CD4-positive, alpha-beta T cell treated with Interferon gamma for 1 hour (primary cell): Measurements from ENCODE around the gene ALG14.

Experiments used
- DNase-seq: peaks from one replicate; pipeline ENCODE4 v3.0.0-alpha.2; 2020

The ALG14 gene

DNA sequence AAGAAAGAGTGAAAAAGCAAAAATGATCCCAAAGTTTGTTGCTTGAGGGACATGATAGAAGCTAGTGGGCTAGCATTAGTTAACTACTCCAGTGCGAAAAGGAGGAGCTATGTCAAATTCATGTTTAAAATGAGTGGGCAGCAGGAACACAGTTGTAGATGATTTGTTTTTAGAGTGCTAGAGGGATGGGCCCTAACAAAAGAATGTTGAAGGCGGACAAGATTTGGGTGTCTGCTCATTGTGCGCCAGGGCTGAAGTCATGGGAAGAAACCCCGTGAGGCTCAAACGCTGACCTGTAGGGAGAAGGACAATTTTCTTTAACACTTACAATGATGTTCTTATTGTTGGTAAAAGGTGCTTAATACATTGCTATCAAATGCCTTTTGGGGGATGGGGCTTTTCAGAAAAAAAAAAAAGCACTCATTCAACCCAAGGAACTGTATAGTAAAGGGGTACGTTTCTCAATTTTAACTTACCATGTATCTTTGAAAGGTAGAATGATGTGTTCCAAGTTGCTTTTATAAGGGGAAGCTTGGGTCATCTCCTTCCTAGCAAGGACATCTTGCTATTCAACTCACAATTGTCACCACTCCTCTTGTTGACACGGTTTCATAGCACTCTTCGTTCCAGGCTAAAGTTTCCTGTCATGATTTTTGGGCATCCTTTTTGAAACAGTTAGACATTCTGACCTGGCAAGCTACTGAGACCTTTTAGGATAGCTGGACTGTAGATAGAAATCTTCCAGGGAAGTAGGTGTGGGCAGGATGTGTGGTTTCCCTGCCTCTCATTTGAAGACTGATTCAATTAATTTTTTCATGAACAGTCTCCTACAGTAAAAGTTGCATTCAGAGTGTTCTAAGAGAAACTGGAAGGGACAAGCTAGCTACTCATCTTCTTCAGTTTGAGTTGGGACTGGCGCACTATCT, 92.8 kb downstream of the ALG14 start:
- DNase-seq: no peak

DNA sequence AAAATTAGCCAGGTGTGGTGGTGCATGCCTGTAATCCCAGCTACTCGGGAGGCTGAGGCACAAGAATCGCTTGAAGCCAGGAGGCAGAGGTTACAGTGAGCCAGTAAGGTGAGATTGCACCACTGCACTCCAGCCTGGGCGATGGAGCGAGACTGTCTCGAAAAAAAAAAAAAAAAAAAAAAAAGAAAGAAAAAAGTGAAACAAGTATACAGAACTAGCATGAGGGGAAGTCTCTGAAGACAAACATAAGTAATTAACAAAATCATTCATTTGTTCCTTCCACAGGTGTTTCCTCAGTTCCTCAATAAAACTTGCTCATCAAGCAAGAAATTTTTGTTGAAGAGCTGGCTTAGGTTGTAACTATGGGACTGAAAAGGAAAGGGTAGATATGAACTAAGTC, 93.6 kb downstream of the ALG14 start:
- DNase-seq: no peak

DNA sequence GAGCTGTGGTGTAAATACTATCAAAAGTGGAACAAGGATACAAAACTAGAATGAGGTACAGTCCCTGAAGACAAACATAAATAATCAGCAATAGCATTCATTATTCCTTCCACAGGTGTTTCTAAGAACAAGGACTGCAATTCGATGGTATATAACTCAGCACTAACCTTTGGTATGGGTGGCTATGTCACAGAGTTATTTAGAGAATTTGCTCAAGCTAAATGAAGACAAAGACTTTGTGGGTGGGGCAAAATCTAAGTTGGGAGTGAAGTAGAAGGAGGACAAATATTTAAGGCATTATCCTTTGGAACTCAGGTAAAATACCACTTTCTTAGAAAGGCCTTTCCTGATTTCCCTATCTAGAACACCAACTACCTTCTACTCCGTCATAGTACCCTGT, 94.3 kb downstream of the ALG14 start:
- DNase-seq: no peak

DNA sequence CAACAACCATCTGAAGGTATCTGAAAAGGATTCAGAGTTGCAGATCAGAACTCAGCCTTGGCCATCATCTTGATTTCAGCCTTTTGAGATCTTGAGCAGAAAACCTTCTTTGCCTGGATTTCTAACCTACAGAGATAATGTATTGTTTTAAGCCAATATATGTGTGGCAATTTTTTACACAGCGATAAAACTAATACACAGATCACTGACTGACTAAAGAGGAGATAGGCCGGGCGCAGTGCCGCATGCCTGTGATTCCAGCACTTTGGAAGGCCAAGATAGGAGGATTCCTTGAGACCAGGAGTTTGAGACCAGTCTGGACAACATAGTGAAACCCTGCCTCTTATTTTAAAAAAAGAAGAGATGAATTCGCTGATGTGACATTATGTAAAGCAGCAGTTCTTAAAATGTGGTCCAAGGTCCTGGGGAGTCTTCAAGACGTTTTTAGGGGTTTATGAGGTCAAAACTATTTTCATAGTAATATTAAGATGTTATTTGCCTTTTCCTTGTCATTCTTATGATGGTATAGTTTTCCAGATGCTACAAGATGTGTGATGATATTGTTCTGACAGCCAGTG, 95.7 kb downstream of the ALG14 start:
- no peak for DNase-seq

DNA sequence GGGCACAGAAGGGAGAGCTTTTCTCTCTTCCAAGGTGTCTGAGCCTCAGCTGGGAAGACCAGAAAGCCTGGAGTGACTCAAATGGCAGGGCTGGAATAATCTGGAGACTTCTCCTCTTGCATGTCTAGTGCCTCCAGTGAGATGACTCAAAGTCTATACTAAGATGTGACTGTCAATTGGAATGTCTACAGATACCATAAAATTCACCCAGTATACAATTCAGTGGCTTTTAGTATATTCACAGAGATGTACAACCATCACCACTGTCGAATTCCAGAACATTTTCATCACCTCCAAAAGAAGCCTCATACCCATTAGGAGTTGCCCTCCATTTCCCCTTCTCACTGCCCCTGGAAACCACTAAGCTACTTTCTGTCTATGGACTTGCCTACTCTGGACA, 97.9 kb downstream of the ALG14 start:
- DNase-seq: no peak

DNA sequence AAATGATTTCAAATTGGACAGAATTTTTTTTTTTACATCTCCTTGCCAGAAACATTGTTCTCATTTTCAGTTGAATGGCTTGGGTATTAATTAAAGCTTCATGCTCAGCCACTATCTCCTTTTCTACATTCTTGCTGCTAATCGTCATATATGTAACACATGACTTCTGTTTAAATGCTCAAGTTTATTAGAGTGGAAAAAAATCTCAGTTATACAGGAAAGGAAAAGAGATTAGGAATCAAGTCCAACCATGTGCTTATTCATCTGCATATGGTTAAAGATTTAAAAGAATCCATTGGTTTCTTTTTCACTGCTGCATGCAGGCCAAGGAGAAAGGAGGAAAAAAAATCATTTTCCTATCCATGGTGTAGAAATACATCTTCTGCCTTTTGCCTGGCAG, 98.5 kb downstream of the ALG14 start:
- DNase-seq: no peak

DNA sequence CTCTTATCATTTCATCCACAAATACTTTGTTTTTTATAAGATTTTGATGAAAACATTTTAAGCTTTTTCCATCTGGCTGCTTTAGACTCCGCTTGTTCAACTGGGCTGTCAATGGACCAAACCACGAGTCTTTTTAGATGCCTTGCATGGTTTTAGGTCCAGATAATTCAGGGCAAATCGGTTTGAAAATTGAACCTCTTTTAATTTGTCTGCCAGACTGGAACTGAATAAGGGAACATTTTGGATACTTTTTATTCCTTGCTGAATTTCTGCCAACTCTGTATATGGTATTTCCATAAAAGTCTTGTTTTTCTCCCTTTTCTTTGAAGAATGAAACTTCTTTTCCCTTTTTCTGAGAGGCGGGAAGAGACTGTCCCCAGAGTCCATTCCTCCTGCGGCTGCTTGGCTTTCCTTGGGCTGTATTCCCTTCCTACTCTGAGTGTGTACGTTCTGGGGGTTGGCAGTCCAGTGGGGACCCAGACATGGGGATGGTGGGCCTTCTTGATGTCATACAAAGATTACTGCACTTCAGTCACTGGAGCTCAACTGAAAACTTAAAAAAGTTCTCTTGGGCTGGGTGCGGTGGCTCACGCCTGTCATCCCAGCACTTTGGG, 99.3 kb downstream of the ALG14 start:
- DNase-seq: no peak

DNA sequence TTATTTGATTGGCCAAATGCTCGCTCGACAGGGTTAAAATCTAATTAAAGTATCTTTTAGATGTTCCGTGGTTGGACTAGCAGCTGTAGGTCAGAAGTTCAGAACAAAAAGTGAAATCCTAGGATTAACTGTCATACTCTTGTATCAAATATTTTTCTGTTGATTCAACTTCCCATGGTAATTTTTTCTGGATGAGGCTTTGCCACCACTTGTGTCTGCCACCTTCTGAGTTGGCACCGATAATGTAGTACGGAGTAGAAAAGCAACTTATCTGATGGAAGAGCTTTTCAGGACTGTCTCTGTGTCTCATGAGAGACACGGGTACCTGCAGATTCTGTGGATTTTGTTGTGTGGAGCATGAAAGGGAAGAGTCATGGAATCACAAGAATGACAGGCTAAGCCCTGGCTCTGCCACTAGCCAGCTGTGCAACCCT, 101.2 kb downstream of the ALG14 start:
- no peak for DNase-seq

DNA sequence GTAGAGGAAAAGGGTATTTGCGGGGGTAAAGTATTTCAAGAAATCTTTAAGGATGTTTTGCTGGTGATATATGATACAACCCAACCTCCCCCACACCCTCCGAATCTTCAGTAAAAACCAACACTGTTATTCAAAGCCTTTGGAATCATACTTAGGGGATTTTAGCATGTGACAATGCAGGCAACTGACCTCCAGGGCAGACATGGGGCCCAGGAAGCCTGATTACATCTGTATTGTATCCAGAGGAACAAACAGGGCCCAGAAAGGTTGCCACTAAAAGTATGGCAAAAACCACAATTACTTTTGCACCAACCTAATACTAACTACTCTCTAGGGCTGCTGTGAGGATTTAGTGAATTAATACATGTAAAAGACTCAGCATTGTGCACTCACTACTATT, 102.0 kb downstream of the ALG14 start:
- DNase-seq: no peak

DNA sequence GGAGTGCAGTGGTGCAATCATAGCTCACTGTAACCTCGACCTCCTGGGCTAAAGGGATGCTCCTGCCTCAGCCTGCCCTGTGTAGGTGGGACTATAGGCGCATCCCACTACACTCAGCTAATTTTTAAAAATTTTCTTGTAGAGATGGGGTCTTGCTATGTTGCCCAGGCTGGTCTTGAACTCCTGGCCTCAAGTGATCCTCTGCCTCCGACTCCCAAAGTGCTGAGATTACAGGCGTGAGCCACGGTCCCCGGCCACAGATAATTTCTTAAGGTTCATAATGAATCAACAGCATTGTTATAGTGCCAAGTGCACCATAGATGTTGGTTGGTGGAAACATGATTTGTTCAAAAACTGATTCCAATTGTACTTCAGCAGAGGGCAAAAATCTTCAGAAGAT, 103.6 kb downstream of the ALG14 start:
- no peak for DNase-seq

DNA sequence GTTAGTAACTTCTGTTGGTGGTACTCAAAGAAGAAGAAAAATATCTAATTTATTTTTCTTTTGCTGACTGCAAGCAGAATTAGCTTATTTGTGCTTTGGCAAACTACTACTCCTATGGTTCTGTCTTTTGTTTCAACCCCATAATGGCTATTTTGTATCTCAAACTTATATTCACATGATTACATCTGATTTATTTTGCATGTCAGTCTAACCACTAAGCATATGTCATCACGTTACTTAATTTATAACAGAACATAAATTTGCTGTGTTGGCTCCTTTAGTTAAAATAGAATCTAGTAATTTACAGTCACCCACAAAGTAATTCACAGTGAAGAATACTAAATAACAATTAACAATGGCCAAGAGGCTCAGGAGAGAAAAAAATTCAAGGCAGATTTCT, 106.7 kb downstream of the ALG14 start:
- no peak for DNase-seq

DNA sequence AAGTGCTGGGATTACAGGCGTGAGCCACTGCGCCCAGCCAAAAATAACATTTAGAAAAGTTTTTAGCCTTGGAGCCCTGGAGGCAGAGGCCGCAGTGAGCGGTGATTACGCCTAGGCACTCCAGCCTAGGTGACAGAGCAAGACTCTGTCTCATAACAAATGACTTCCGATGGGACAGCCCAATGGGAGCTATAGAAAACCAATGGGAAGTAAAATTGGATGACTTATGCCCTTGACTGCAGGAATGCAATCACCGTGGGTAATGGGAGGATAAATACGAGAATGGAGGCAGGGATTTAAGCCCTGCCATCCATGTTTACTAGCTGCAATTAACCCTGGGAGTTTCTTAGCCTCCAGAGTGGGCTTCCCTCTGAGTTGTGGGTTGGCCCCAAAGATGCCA, 108.9 kb downstream of the ALG14 start:
- no peak for DNase-seq

DNA sequence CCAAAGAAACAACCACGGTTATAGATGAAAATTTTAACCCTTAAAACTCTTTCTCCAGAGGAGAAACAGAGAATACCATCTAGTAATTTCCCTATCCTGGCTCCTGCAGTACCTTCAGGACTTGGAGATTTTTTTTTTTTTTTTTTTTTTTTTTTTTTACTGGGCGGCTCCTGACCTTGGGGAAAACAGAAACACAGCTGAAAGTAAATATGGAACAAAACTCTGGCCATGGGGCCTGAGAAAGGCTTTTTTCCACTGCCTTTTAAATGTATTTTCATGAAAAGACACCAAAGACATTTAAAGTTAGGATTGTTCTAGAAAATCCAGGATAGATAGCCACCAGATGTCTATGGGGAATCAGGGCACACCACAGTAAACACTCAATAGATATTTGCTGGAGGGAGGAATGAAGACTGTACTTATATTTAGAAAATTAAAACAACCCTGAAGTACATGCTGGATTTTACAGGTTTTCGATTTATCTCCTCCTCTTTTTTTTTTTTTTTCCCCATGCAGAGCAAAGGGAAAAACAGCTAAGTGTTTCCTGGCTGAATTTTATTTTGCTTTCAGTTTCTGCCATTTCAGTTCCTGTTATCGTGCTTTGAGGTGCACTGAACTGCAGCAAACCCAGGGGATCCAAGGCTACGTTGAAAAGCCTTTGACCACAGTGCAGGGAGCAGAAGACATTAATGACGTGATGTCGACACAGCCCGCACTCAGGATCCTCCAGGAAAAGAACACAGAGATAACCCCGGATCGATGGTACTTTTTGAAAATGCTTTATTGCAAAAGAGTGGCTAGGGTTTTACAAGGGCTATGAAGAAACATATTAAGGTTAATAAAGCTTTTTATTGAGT, 110.1 kb downstream of the ALG14 start:
- DNase-seq: peak; percentile 4

DNA sequence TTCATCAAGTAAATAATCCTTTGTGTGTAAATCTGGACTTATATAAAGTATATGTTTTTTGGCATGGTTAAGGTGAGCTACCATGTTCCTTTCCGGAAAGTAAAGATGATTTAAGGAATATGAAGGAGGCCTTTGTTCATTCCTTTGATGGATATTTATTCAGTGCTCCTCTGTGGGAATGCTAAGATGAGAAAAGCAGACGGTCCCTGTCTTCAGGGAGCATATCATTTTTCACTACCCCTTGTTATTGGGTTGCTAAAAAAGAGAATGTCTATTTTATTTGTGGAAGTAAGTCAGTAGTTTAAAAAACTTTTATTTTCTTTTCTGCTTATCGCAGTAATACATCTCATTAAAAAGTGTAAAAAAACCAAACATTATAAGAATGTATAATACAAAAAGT, 110.8 kb downstream of the ALG14 start:
- no peak for DNase-seq

DNA sequence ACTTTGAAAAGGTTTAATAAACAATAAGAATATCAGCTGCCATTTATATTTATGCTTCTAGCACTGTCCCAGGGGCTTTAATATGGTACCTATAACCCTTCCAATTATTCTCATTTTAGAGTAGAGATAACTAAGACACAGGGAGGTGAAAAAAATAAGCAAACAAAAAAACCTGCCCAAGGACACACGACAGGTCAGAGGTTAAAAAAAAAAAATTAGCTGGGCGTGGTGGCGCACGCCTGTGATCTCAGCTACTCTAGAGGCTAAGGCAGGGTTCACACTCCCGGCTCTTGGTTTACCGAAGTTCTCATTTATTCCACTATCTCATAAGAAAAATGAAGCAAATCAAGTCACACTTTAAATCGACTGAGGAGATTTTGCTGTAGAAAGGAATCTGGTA, 111.2 kb downstream of the ALG14 start:
- DNase-seq: no peak

DNA sequence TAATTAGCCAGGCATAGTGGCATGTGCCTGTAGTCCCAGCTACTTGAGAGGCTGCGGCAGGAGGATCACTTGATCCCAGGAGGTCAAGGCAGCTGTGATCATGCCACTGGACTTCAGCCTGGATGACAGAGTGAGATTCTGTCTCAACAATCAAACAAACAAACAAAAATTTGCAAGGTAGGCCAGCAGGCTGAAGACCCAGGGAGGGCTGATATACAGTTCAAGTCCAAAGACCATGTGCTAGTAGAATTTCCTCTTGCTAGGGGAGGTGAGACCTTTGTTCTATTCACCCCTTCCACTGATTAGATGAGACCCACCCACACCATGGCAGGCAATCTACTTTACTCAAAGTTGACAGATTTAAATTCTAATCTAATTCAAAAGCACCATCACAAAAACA, 114.7 kb downstream of the ALG14 start:
- no peak for DNase-seq

DNA sequence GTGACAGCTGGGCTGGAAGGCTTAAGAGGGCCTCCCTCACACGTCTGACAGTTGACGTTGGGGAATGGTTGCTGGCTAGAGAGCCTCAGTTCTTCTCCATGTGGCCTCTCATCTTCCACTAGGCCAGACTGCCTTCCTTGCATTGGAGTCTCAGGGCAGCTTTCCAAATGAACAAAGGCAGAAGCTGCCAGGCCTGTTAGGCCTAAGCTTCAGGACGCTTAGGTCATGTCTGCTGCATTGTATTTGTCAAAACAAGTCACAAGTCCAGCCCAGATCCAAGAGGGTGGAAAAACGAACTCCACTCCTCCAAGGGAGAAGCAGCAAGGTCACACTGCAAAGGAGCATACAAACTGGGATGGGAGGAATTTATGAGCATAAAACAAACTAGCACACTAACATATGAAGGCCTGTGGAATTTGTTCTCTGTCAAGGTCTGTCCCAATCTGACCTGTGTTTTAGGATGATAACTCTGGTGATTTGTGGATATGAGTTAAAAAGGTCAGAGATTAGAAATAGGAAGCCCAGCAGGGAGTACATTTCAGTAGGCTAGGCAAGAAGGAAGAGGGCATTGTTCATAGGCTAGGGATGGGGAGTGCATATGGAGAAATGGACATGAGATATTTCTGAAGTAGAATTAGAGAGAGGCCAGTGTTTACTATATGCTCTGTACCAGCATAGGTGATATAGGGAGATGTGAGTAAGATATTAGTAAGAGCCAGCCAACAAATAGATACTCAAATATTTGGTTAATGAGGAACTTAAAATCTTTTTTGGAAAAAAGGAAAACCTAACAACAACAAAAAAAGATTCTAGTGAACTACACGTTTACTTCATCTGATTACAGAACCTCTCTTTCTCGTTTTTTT, 116.8 kb downstream of the ALG14 start:
- DNase-seq: no peak

DNA sequence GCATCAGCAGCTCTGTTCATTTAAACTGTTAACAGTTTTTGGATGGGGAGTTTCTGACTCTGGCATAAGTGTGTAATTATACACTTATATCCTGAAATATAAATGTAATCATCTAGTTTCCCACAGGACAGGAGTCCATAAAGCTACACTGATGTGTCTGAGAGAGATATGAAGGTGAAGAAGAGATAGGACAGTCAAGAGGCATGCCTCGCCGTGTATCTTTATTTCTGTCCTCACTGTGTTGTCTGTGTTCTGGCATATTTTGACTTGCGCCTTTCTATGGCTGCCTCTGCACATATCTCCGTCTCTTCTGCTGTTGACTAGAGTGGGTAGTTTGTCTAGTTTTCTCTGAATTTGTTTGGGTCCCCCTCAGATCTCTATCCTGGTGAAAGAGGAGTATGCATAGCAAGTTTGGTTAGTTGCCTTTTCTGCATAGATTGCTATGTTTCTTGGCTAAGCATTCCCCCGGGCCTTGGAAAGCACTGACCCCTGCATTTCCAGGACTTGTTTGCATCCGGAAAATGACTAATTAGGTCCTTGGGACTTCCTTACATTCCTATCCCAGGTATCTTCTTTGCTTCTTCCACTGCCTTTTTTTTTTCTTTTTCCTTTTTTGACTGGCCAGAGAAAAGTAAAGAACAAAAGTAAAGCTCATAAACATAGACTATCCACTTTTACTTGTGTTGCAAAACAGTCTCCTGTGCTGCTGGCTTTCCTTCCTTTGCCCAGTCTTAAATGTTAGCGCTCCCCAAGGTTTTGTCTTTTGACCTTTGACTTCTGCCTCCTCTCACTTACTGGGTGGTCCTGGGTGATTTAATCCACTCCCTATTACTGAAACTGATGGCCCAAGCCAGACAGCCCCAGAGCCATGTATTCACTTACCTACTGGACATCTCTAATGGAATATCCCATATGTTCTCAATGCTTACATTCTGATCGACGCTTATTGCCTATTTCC, 118.2 kb downstream of the ALG14 start:
- no peak for DNase-seq

DNA sequence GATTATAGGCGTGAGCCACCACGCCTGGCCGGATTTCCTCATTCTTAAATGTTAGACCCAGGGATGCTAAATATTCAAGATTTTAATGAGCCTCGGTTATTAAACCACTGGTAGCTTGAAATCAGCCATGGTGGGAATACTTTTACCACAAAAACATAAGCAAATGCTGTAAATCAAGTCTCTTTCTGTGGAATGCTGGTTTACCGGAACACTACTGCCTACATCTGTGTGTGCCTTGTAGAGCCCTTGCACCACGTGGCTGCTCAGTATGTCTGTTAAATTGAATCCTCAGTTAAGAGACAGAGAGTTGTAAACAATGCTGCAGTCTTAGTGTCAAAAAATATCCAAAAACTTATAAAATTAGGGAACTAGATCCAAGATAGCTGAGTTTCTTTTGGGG, 119.0 kb downstream of the ALG14 start:
- no peak for DNase-seq

DNA sequence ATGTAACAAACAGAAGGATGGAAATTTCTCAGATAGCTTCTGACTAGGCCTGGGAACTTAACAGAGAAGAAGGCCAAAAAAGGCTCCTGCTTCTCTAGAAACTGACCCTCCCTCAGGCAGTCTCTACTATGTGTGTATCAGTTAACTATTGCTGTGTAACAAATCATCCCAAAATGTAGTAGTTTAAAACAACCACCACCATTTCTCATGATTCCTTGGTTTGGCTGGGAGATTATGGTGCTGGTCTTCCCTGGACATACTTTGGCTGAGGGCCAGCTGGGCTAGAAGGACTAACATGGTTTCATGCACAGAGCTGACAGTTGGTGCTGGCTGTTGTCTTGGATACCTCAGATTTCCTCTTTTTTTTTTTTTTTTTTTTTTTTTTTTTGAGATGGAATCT, 119.6 kb downstream of the ALG14 start:
- no peak for DNase-seq

DNA sequence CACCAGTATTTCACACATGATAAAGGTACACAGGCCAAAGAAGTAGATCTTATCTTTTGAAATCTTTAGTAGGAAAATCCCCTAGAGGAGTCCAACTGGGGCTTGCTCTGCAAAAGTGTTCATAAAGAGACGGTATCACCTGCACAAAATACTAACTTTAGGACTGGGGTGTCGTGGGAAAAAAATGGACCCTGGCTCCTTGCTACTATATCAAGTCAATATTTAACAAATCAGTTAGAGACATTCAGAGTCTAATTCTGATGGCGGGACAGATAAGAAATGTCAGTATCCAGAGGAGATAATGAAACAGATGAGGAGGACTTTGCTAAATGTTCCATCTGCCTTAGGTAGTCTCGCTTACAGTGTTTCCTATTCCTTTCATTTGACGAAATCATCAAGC, 120.2 kb downstream of the ALG14 start:
- DNase-seq: no peak
